H1 (cell line): ENCODE data around the gene SCN8A.

Experiments used
- CREB1 ChIP-seq: IDR thresholded peaks from 2 replicates; pipeline ENCODE4 v1.6.1; 2012; ENCODE audit warnings: inconsistent platforms
- EZH2 ChIP-seq: fragments of 200-600 bp; sonication (generic); IDR thresholded peaks from 2 replicates; pipeline ENCODE4 v1.7.1; 2012; ENCODE audit warnings: low read depth, mild to moderate bottlenecking, moderate library complexity, low read length, inconsistent platforms; ENCODE audit not compliant: severe bottlenecking
- JUND ChIP-seq: IDR thresholded peaks from 2 replicates; pipeline ENCODE4 v1.6.1; 2011; ENCODE audit warnings: mild to moderate bottlenecking, improper control_type of control experiment, low read length
- KDM1A ChIP-seq: fragments of 200-600, 300-600 bp; sonication (generic); IDR thresholded peaks from 2 replicates; pipeline ENCODE4 v1.7.1; 2016; ENCODE audit warnings: mild to moderate bottlenecking, low read length, borderline replicate concordance
- KDM4A ChIP-seq: IDR thresholded peaks from one replicate; pipeline ENCODE4 v1.7.1; 2012; ENCODE audit warnings: low read depth, mild to moderate bottlenecking, moderate library complexity, low read length, inconsistent platforms; ENCODE audit not compliant: severe bottlenecking
- NANOG ChIP-seq: IDR thresholded peaks from 2 replicates; pipeline ENCODE4 v1.6.1; 2011; ENCODE audit warnings: low read length, low read depth, mild to moderate bottlenecking, inconsistent platforms; ENCODE audit not compliant: insufficient read depth, poor library complexity, severe bottlenecking
- NRF1 ChIP-seq: IDR thresholded peaks from 2 replicates; pipeline ENCODE4 v1.6.1; 2011; ENCODE audit warnings: mild to moderate bottlenecking, low read depth, low read length, improper control_type of control experiment
- POLR2A ChIP-seq, 2 experiments: IDR thresholded peaks; 1 replicate in 1 of 2; 2 replicates in 1 of 2; pipeline ENCODE4 v1.6.1; 2011; ENCODE audit warnings: low read depth in 2 of 2, low read length in 2 of 2, mild to moderate bottlenecking in 2 of 2; ENCODE audit errors: control extremely low read depth in 1 of 2
- POLR2AphosphoS5 ChIP-seq: IDR thresholded peaks from 2 replicates; pipeline ENCODE4 v1.6.1; 2011; ENCODE audit warnings: low read depth, low read length
- POU5F1 ChIP-seq: IDR thresholded peaks from 2 replicates; pipeline ENCODE4 v1.6.1; 2011; ENCODE audit warnings: low read depth, mild to moderate bottlenecking, low read length, moderate library complexity
- RNF2 ChIP-seq: fragments of 200-900, 300-1000 bp; sonication (generic); IDR thresholded peaks from 2 replicates; pipeline ENCODE4 v1.7.1; 2016; ENCODE audit warnings: borderline replicate concordance, low read depth, mild to moderate bottlenecking, antibody characterized with exemption, low read length; ENCODE audit not compliant: poor library complexity, severe bottlenecking; ENCODE audit errors: missing control alignments
- SRF ChIP-seq: IDR thresholded peaks from 2 replicates; pipeline ENCODE4 v1.6.1; 2011; ENCODE audit warnings: mild to moderate bottlenecking, low read depth, low read length, moderate library complexity
- TAF1 ChIP-seq: IDR thresholded peaks from 2 replicates; pipeline ENCODE4 v1.6.1; 2011; ENCODE audit warnings: mild to moderate bottlenecking, low read depth, low read length
- TF ChIP-seq, protein P1 (sequence below), 3 experiments: IDR thresholded peaks; 1 replicate in 2 of 3; 2 replicates in 1 of 3; pipeline versions ENCODE4 v1.5.1 to v1.6.1; 2011; ENCODE audit warnings: low read length in 3 of 3, mild to moderate bottlenecking in 3 of 3, inconsistent platforms in 2 of 3, low read depth in 1 of 3, moderate library complexity in 1 of 3; ENCODE audit not compliant: insufficient read depth in 1 of 3; ENCODE audit errors: control extremely low read depth in 1 of 3

DNA sequence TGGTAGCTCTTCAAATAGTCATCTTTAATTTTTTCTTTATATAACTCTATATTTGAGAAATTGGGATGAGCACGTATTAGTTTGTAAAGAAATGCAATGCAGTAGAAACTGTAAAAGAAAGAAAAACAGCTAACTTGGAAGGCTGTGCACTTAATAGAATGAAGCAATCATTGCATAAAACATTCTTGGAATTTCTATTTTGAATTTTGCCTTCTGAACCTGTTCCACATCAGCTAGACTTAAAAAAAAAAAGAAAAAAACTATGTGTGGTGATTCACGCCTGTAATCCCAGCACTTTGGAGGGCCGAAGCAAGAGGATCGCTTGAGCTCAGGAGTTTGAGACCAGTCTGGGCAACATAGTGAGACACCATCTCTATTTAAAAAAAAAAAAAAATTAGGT is 29.4 kb downstream of the SCN8A start:
- TF ChIP-seq SRF (no peak), KDM1A (no peak), NRF1 (no peak), POLR2AphosphoS5 (no peak), POLR2A (IDR thresholded peaks at IDR 0.05; ENCODE audit: control extremely low read depth in 1 of 2, low read depth in 2 of 2, low read length in 2 of 2) (no peak), TAF1 (no peak), RNF2 (no peak), POU5F1 (no peak), EZH2 (no peak), CREB1 (no peak), JUND (no peak), NANOG (no peak), KDM4A (no peak)
- TF ChIP-seq, protein P1, sequence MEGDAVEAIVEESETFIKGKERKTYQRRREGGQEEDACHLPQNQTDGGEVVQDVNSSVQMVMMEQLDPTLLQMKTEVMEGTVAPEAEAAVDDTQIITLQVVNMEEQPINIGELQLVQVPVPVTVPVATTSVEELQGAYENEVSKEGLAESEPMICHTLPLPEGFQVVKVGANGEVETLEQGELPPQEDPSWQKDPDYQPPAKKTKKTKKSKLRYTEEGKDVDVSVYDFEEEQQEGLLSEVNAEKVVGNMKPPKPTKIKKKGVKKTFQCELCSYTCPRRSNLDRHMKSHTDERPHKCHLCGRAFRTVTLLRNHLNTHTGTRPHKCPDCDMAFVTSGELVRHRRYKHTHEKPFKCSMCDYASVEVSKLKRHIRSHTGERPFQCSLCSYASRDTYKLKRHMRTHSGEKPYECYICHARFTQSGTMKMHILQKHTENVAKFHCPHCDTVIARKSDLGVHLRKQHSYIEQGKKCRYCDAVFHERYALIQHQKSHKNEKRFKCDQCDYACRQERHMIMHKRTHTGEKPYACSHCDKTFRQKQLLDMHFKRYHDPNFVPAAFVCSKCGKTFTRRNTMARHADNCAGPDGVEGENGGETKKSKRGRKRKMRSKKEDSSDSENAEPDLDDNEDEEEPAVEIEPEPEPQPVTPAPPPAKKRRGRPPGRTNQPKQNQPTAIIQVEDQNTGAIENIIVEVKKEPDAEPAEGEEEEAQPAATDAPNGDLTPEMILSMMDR (IDR thresholded peaks at IDR 0.05; ENCODE audit: control extremely low read depth in 1 of 3, insufficient read depth in 1 of 3, low read depth in 1 of 3, low read length in 3 of 3): no peak
